Parathyroid adenoma (tissue), 2 donors: ENCODE data around the gene ADGRF5.

Source experiments
- H2AFZ ChIP-seq: fragments of 300-600 bp; sonication (generic); one replicate; pipeline ENCODE4 v1.7.0; 2017; ENCODE audit warnings: antibody characterized with exemption, mild to moderate bottlenecking
- H3K27ac ChIP-seq: fragments of 300-600 bp; sonication (generic); one replicate; pipeline ENCODE4 v1.7.0; 2017
- H3K27me3 ChIP-seq: fragments of 300-600 bp; sonication (generic); one replicate; pipeline ENCODE4 v1.7.0; 2017; ENCODE audit warnings: low read length; ENCODE audit not compliant: control insufficient read depth, insufficient read depth
- H3K36me3 ChIP-seq: fragments of 300-600 bp; sonication (generic); one replicate; pipeline ENCODE4 v1.7.0; 2017; ENCODE audit warnings: low read length; ENCODE audit not compliant: control insufficient read depth, insufficient read depth
- H3K4me1 ChIP-seq: fragments of 300-600 bp; sonication (generic); one replicate; pipeline ENCODE4 v1.7.0; 2017; ENCODE audit warnings: control low read depth
- H3K4me2 ChIP-seq: fragments of 300-600 bp; sonication (generic); one replicate; pipeline ENCODE4 v1.7.0; 2017; ENCODE audit warnings: low read length
- H3K4me3 ChIP-seq: fragments of 300-600 bp; sonication (generic); one replicate; pipeline ENCODE4 v1.7.0; 2017; ENCODE audit warnings: low read depth, low read length
- H3K79me2 ChIP-seq: fragments of 300-600 bp; sonication (generic); one replicate; pipeline ENCODE4 v1.7.0; 2017; ENCODE audit warnings: control low read depth
- H3K9ac ChIP-seq: fragments of 300-600 bp; sonication (generic); one replicate; pipeline ENCODE4 v1.7.0; 2017; ENCODE audit warnings: mild to moderate bottlenecking
- H3K9me3 ChIP-seq: fragments of 300-600 bp; sonication (generic); one replicate; pipeline ENCODE4 v1.7.0; 2017; ENCODE audit warnings: low read length; ENCODE audit not compliant: control insufficient read depth
- TF ChIP-seq, protein P1 (sequence below): fragments of 300-600 bp; sonication (generic); IDR thresholded peaks from one replicate; pipeline ENCODE4 v1.7.0; 2017; ENCODE audit warnings: antibody characterized with exemption, mild to moderate bottlenecking
- donor health status: primary hyperparathyroidism.

ADGRF5 gene

GRCh38 chr6:46954837-46955451, 33.2 kb upstream of the ADGRF5 start:
- Histone ChIP-seq H3K27ac (peak overlapping the region; percentile 41), H3K4me1 (peaks cover 12% of the 10 kb centered on the region), H3K4me2 (no peak overlapping the region), H3K4me3 (no peak overlapping the region), H3K27me3 (no peaks in the 10 kb centered on the region), H3K9me3 (no peaks in the 10 kb centered on the region), H3K36me3 (no peaks in the 10 kb centered on the region), H3K9ac (no peak overlapping the region), H2AFZ (peak overlapping the region; percentile 51), H3K79me2 (no peaks in the 10 kb centered on the region)
- TF ChIP-seq, protein P1, sequence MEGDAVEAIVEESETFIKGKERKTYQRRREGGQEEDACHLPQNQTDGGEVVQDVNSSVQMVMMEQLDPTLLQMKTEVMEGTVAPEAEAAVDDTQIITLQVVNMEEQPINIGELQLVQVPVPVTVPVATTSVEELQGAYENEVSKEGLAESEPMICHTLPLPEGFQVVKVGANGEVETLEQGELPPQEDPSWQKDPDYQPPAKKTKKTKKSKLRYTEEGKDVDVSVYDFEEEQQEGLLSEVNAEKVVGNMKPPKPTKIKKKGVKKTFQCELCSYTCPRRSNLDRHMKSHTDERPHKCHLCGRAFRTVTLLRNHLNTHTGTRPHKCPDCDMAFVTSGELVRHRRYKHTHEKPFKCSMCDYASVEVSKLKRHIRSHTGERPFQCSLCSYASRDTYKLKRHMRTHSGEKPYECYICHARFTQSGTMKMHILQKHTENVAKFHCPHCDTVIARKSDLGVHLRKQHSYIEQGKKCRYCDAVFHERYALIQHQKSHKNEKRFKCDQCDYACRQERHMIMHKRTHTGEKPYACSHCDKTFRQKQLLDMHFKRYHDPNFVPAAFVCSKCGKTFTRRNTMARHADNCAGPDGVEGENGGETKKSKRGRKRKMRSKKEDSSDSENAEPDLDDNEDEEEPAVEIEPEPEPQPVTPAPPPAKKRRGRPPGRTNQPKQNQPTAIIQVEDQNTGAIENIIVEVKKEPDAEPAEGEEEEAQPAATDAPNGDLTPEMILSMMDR: no peak

DNA sequence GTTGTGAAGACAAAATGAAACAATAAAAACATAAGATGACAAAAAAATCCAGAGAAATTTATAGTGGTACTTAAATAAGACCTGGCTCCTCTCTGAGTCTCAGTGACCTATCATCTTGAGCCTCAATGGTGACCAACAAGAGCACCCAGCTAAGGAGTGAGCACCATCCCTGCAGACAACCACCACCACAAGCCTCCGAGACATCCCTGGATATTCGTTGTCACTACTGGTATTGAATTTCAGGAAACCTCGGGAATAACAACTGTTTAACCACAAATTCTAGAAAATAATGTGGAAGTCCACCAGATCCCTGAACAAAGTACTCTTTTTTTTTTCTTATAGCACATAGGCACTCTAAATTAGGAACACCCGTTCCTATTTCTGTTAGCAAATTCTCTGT, 32.2 kb upstream of the ADGRF5 start:
- Histone ChIP-seq H3K36me3 (no peaks in the 10 kb centered on the region), H3K9me3 (no peaks in the 10 kb centered on the region), H2AFZ (peak overlapping the region; percentile 18), H3K4me2 (no peak overlapping the region), H3K4me3 (no peak overlapping the region), H3K27me3 (no peaks in the 10 kb centered on the region), H3K4me1 (peaks cover 12% of the 10 kb centered on the region), H3K27ac (peak overlapping the region; percentile 13), H3K9ac (no peak overlapping the region), H3K79me2 (no peaks in the 10 kb centered on the region)
- TF ChIP-seq, protein P1: no peak

GRCh38 chr6:46949632-46950280, 28.0 kb upstream of the ADGRF5 start:
- H3K27me3 ChIP-seq: no peaks in the 10 kb centered on the region
- H3K4me3 ChIP-seq: no peak overlapping the region
- no peaks in the 10 kb centered on the region for H3K9me3 ChIP-seq
- no peak overlapping the region for H2AFZ ChIP-seq
- peaks cover 4% of the 10 kb centered on the region for H3K4me1 ChIP-seq
- TF ChIP-seq, protein P1: no peak
- peak overlapping the region; percentile 66 for H3K27ac ChIP-seq
- no peaks in the 10 kb centered on the region for H3K36me3 ChIP-seq
- no peak overlapping the region for H3K9ac ChIP-seq
- H3K79me2 ChIP-seq: no peaks in the 10 kb centered on the region
- H3K4me2 ChIP-seq: no peak overlapping the region

DNA sequence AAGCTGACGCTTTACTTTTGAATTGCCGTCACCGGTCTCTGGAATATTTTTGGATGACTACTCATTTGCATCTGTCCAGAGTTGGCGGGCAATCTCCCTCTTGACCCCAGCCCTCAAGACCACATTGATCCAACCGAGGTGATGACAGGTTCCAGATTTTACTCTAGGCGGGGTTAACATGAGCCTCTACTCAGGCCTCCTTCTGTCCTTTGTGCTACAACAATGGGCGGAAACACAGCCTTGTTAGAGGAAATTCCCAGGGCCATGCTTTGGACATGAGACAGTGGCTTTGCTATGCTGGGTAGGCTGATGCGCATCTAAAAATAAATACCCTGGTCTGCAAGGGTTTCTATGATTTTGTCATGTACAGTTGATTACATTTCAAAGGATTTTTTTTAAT, 27.0 kb upstream of the ADGRF5 start:
- Histone ChIP-seq H3K27me3 (no peaks in the 10 kb centered on the region), H3K4me1 (peaks cover 4% of the 10 kb centered on the region), H3K9ac (no peak overlapping the region), H2AFZ (no peak overlapping the region), H3K79me2 (no peaks in the 10 kb centered on the region), H3K4me3 (no peak overlapping the region), H3K36me3 (no peaks in the 10 kb centered on the region), H3K9me3 (no peaks in the 10 kb centered on the region), H3K27ac (peak overlapping the region; percentile 66), H3K4me2 (no peak overlapping the region)
- TF ChIP-seq, protein P1: no peak

DNA sequence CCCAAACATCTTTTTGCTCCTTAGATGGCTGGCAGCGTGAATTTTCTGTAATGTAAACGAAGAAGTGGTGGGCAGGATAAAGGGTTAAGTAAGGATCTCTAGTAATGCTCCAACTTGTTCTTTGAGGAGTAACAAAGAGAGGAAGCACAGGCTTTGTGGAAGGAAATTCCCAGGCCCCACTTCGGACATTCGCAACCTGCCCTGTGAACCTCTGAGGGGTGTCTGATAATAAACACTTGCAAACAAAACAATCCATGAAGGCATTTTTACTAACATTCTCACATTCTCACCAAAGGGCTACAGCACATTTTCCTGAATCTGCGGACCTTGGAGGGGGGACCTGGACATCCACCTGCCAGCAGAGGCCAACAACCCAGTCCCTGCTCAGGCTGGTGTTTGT, 25.8 kb upstream of the ADGRF5 start:
- Histone ChIP-seq H3K79me2 (no peaks in the 10 kb centered on the region), H2AFZ (no peak overlapping the region), H3K4me1 (peaks cover 4% of the 10 kb centered on the region), H3K9ac (no peak overlapping the region), H3K4me2 (no peak overlapping the region), H3K9me3 (no peaks in the 10 kb centered on the region), H3K36me3 (no peaks in the 10 kb centered on the region), H3K27me3 (no peaks in the 10 kb centered on the region), H3K27ac (no peak overlapping the region), H3K4me3 (no peak overlapping the region)
- TF ChIP-seq, protein P1: no peak
